Upper lobe of left lung (tissue), 6 donors: Measurements from ENCODE around the gene TM4SF4. TPM values are rescaled to one million over a fixed set of nuclear protein-coding genes. Genes with fewer than 3 reads are reported as not detected.
A peak's percentile ranks its signal among the peaks of the same experiment; 100 is the strongest.

Experiments used
- ATAC-seq, 2 donors: fragments of 200-7000 bp; cut with Tn5 transposase; one replicate each; pipeline ENCODE4 v1.9.1; 2022; ENCODE audit warnings: mild to moderate bottlenecking in 2 of 2, moderate library complexity in 2 of 2; ENCODE audit not compliant: low FRiP score in 2 of 2
- DNase-seq, 2 donors: peaks; one replicate each; pipeline ENCODE4 v3.0.0-alpha.2; 2019 to 2020
- H3K27ac ChIP-seq, 4 donors: fragments of 200-600 bp; sonication (generic); one replicate each; pipeline ENCODE4 v1.5.1; 2016 to 2019
- H3K27me3 ChIP-seq, 4 donors: fragments of 200-600 bp; sonication (generic); one replicate each; pipeline ENCODE4 v1.5.1; 2017 to 2019
- H3K36me3 ChIP-seq, 4 donors: fragments of 200-600 bp; sonication (generic); one replicate each; pipeline ENCODE4 v1.5.1; 2016 to 2019
- H3K4me1 ChIP-seq, 4 donors: fragments of 200-600 bp; sonication (generic); one replicate each; pipeline ENCODE4 v1.5.1; 2018 to 2019
- H3K4me3 ChIP-seq, 4 donors: fragments of 200-600 bp; sonication (generic); one replicate each; pipeline ENCODE4 v1.5.1; 2017 to 2019; ENCODE audit warnings: mild to moderate bottlenecking in 2 of 4, moderate library complexity in 1 of 4
- H3K9me3 ChIP-seq, 4 donors: fragments of 200-600 bp; sonication (generic); one replicate each; pipeline ENCODE4 v1.5.1; 2018 to 2019
- CTCF ChIP-seq, 6 experiments: fragments of 450-650 bp in 4 of 6; fragments of 200-600 bp in 2 of 6; sonication (generic) in 2 of 6; IDR thresholded peaks; one replicate each; pipeline ENCODE4 v1.5.1; 2016 to 2019; ENCODE audit warnings: antibody characterized with exemption in 6 of 6
- EP300 ChIP-seq, 4 donors: sonication (generic); formaldehyde crosslinking; IDR thresholded peaks; one replicate each; pipeline ENCODE4 v1.5.1; 2017; ENCODE audit warnings: antibody characterized with exemption in 4 of 4, control low read depth in 2 of 4
- POLR2A ChIP-seq, 4 donors: fragments of 450-650 bp; IDR thresholded peaks; one replicate each; pipeline ENCODE4 v1.5.1; 2016 to 2017; ENCODE audit warnings: antibody characterized with exemption in 4 of 4, mild to moderate bottlenecking in 2 of 4
- POLR2AphosphoS5 ChIP-seq, 2 donors: sonication (generic); formaldehyde crosslinking; IDR thresholded peaks; one replicate each; pipeline ENCODE4 v1.5.1; 2017; ENCODE audit warnings: antibody characterized with exemption in 2 of 2
- WGBS, 2 donors: methylation state at CpG; one replicate each; pipeline ENCODE4 v1.1.5; 2017 to 2018; 5-methylcytosine and 5-hydroxymethylcytosine counted together
- total RNA-seq, 6 donors: library from RNA; depleted of rRNA in 4 of 6; stranded (reverse); fragments of >200 nt in 4 of 6; gene quantifications; one replicate each; pipeline versions ENCODE4 v1.1.0 to v1.2.1, GENCODE V29; 2016 to 2021
- donor health status: DM: no; HTN: no; CAD: no; lungs with moderate emphysema.
- donor health status: DM: no; HTN: yes; CAD: no; lungs with severe emphysema.

Gene TM4SF4
- total RNA-seq, 6 donors from 2014 or later: 1.8 to 2.5 (median 2.2) TPM; not detected in 2

DNA sequence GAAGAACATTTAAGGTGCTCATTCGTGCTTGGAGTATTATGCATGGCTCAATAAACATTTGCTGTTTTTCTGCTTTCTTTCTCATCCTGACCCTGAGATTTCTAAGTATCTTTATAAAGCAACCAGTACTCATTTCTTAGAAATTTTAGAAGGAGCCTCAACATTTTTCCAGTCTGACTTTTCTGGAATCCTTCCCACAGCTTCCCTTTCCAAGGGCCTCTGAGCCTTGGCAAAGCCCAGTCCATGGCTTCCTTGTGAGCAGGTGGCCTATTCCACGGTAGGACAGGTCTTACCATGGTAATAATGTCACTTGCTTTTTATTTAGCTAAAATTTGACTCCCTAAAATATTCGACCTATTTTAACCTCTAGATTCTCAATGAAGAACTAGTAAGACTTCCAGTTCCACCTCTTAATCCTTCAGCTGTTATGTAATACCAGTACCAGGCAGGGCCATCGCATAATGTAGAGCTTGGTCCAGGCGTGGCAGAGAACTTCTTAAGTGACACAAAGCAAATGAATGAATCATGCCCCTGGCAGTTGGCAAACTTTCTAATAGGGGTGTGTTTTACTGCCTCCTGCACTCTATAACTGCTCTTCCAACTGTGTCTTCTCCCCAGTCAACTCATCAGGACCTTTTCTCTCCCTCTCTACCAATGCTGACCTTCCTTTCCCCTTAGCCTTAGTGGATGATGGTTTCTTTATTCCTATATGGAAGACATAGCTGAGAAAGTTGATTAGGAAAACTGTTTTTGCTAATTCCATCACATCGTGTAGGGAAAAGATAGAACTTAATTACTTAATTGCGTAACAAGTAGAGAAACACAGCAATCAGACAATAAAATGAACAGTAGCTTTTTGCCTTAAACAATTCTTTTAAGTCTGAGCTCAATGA, 894 bp upstream of the TM4SF4 start:
- no peaks in the 10 kb centered on the region for H3K36me3 ChIP-seq
- peak overlapping the region; percentile 56 to 77 (median 66) for H3K27ac ChIP-seq
- H3K4me3 ChIP-seq: no peak overlapping the region
- ATAC-seq (peak; percentile 80 to 90), DNase-seq (peak in 1 of 2 donors; percentile 92)
- no peaks in the 10 kb centered on the region for H3K9me3 ChIP-seq
- no peak for TF ChIP-seq CTCF (IDR thresholded peaks at IDR 0.05)
- peak in 1 of 2 donors; percentile 59 for TF ChIP-seq POLR2AphosphoS5 (IDR thresholded peaks at IDR 0.05)
- peak in 1 of 4 donors; percentile 97 for TF ChIP-seq EP300 (IDR thresholded peaks at IDR 0.05)
- no peaks in the 10 kb centered on the region for H3K27me3 ChIP-seq
- 53 to 59% methylated on average over 7 of the region's 7 CpGs for WGBS, 2 donors
- H3K4me1 ChIP-seq: peaks cover 26 to 33% (median 28%) of the 10 kb centered on the region in 4 donors

- Histone ChIP-seq H3K27me3 (no peaks in the 10 kb centered on the region), H3K4me3 (no peak overlapping the region), H3K4me1 (peaks cover 27 to 42% (median 39%) of the 10 kb centered on the region in 4 donors), H3K36me3 (no peaks in the 10 kb centered on the region), H3K9me3 (no peaks in the 10 kb centered on the region), H3K27ac (no peak overlapping the region)
- WGBS, 2 donors: 91 to 94% methylated on average over 7 of the region's 7 CpGs
- TF ChIP-seq POLR2AphosphoS5 (IDR thresholded peaks at IDR 0.05): no peak
- no peak for TF ChIP-seq POLR2A (IDR thresholded peaks at IDR 0.05)
- no peak for TF ChIP-seq EP300 (IDR thresholded peaks at IDR 0.05)
- no peak for TF ChIP-seq CTCF (IDR thresholded peaks at IDR 0.05)
- ATAC-seq (no peak), DNase-seq (peak in 1 of 2 donors; percentile 11)
Observed at GRCh38 chr3:149475451-149476060, 1.1 kb downstream of the TM4SF4 start.

DNA sequence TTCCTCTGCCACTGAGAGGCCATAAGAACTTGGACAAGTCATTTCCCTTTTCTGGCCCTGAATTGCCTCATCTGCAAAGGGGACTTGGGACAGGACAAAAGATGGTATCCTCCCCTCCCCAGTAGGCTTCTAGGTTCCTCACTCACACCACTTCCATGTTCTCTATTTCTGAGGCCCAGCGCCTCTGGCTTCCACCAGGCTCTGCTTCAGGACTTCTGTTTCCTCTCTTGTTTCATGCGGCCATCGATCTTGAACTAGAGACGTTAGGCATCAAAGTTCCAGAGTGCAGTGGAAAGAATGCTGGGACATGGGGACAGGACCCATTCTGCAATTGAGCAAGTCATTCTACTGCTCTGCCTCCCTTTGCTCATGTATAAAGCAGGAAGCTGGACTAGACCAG, 1.7 kb downstream of the TM4SF4 start:
- H3K27ac ChIP-seq: no peak overlapping the region
- ATAC-seq (no peak), DNase-seq (peak in 1 of 2 donors; percentile 33)
- H3K27me3 ChIP-seq: no peaks in the 10 kb centered on the region
- no peak for TF ChIP-seq POLR2A (IDR thresholded peaks at IDR 0.05)
- TF ChIP-seq EP300 (IDR thresholded peaks at IDR 0.05): no peak
- TF ChIP-seq CTCF (IDR thresholded peaks at IDR 0.05): no peak
- no peak for TF ChIP-seq POLR2AphosphoS5 (IDR thresholded peaks at IDR 0.05)
- no peaks in the 10 kb centered on the region for H3K36me3 ChIP-seq
- peaks cover 27 to 44% (median 40%) of the 10 kb centered on the region in 4 donors for H3K4me1 ChIP-seq
- H3K4me3 ChIP-seq: no peak overlapping the region
- no peaks in the 10 kb centered on the region for H3K9me3 ChIP-seq
- WGBS, 2 donors: 91 to 93% methylated on average over 4 of the region's 4 CpGs

DNA sequence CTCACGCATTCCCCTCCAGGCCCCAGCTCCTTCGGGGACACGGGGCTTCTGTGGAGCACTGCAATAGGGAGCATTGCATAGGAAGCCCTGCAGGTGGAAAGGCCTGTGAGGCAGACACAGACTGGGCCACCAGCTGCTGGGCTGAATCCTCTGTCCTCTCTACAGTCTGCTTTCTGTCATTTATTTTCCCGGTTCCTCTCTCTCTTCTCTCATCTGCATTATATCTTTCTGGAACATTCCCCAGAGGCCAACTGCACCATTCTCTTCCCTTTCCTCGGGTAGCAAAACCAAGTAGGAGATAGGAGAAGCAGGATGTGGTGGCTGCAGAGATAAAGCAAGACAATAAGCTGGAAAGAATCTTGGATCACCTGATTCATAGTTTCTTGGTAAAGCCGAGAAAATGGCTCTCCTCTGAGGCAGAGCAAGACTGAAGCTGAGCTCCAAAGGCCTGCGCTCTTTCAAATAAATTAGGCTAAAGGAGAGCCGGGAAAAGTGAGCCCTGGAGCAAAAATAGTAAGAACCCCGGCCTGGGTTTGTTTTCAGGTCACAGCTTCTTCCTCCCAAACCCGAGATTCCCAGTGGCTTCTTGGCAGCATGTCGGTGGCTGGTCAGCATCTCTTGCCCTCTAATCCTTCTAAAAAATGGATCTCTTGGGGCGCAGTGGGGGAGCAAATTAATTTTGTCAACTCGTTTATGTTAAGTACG, 5.3 kb downstream of the TM4SF4 start:
- H3K27ac ChIP-seq: peak overlapping the region in 3 of 4 donors; percentile 58 to 79 (median 79)
- 65% methylated on average over 14 of the region's 14 CpGs for WGBS, 2 donors
- ATAC-seq (no peak), DNase-seq (no peak)
- H3K27me3 ChIP-seq: no peaks in the 10 kb centered on the region
- no peaks in the 10 kb centered on the region for H3K9me3 ChIP-seq
- TF ChIP-seq POLR2AphosphoS5 (IDR thresholded peaks at IDR 0.05) (no peak), CTCF (IDR thresholded peaks at IDR 0.05) (no peak)
- H3K4me3 ChIP-seq: no peak overlapping the region
- peaks cover 7 to 21% (median 14%) of the 10 kb centered on the region in 4 donors for H3K4me1 ChIP-seq
- H3K36me3 ChIP-seq: no peaks in the 10 kb centered on the region
